IMR-90 (cell line): ENCODE measurements around the gene NUMA1. TPM values are rescaled to one million over a fixed set of nuclear protein-coding genes. Genes with fewer than 3 reads are reported as not detected.

Experiments used
- CTCF ChIP-seq: conservative IDR thresholded peaks from 2 replicates; pipeline ENCODE4 v1.5.1; 2012; ENCODE audit warnings: mild to moderate bottlenecking, low read depth, low read length, improper control_type of control experiment
- MAFK ChIP-seq: IDR thresholded peaks from 2 replicates; pipeline ENCODE4 v1.6.1; 2012; ENCODE audit warnings: low read depth, low read length, improper control_type of control experiment
- RAD21 ChIP-seq: IDR thresholded peaks from 2 replicates; pipeline ENCODE4 v1.6.1; 2012; ENCODE audit warnings: low read length, improper control_type of control experiment
- USF2 ChIP-seq: fragments of 150-350 bp; IDR thresholded peaks from 2 replicates; pipeline ENCODE4 v1.6.1; 2017; ENCODE audit warnings: mild to moderate bottlenecking, antibody characterized with exemption, low read length, low read depth
- polyA plus RNA-seq, 3 experiments: library from polyadenylated mRNA; depleted of rRNA; stranded (reverse); fragments of >200 nt; gene quantifications; 2 replicates each; pipeline ENCODE4 v1.2.3, GENCODE V29; 2012; ENCODE audit warnings: low replicate concordance in 1 of 3
- total RNA-seq: library from RNA; depleted of rRNA; stranded (reverse); fragments of >200 nt; gene quantifications from 2 replicates; pipeline ENCODE4 v1.2.3, GENCODE V29; 2012

NUMA1 gene
- total and polyA plus RNA-seq, 2 of the 4 experiments (the other 2 are of a cell fraction), result 61.7 to 97.0 TPM

- TF ChIP-seq CTCF, result no peak
- TF ChIP-seq MAFK, result no peak
- TF ChIP-seq RAD21, result no peak
- TF ChIP-seq USF2, result no peak
Observed at GRCh38 chr11:72012091-72012630, 68.2 kb downstream of the NUMA1 start (continued).
